Esophagus muscularis mucosa (tissue), 4 donors: Measurements from ENCODE around the gene C12orf54. TPM values are rescaled to one million over a fixed set of nuclear protein-coding genes. Genes with fewer than 3 reads are reported as not detected.
"Not testable (repeated sequence)": the region's sequence is repeated elsewhere in the genome, so short reads cannot be mapped to it uniquely, and the experiment has no call there.

Source experiments
- DNase-seq: peaks from one replicate; pipeline ENCODE4 v3.0.0-alpha.2; 2017; ENCODE audit errors: extremely low spot score
- H3K27ac ChIP-seq, 4 donors: fragments of 200-600 bp; sonication (generic); replicated peaks in 1 of 4; 1 replicate in 3 of 4; 2 replicates in 1 of 4; pipeline ENCODE4 v1.5.1; 2016 to 2019; ENCODE audit warnings: mild to moderate bottlenecking in 1 of 4
- H3K27me3 ChIP-seq, 4 donors: fragments of 200-600 bp; sonication (generic); one replicate each; pipeline versions ENCODE4 v1.5.1 to v1.6.0; 2016 to 2019
- H3K36me3 ChIP-seq, 4 donors: fragments of 200-600 bp; sonication (generic); one replicate each; pipeline ENCODE4 v1.5.1; 2016 to 2019
- H3K4me1 ChIP-seq, 4 donors: fragments of 200-600 bp; sonication (generic); one replicate each; pipeline ENCODE4 v1.5.1; 2016 to 2019
- H3K4me3 ChIP-seq, 4 donors: fragments of 200-600 bp; sonication (generic); 1 replicate in 2 of 4; 2 replicates in 2 of 4; pipeline ENCODE4 v1.5.1; 2016 to 2019; ENCODE audit warnings: mild to moderate bottlenecking in 4 of 4, moderate library complexity in 1 of 4
- H3K9me3 ChIP-seq, 4 donors: fragments of 200-600 bp; sonication (generic); 1 replicate in 3 of 4; 2 replicates in 1 of 4; pipeline ENCODE4 v1.5.1; 2016 to 2019
- CTCF ChIP-seq, 3 experiments: fragments of 200-600 bp in 2 of 3; fragments of 450-650 bp in 1 of 3; sonication (generic) in 2 of 3; IDR thresholded peaks; one replicate each; pipeline ENCODE4 v1.5.1; 2017 to 2019; ENCODE audit warnings: antibody characterized with exemption in 3 of 3, mild to moderate bottlenecking in 2 of 3, moderate library complexity in 1 of 3
- EP300 ChIP-seq: sonication (generic); formaldehyde crosslinking; IDR thresholded peaks from one replicate; pipeline ENCODE4 v1.6.1; 2017; ENCODE audit warnings: antibody characterized with exemption
- POLR2A ChIP-seq: fragments of 450-650 bp; IDR thresholded peaks from one replicate; pipeline ENCODE4 v1.6.1; 2017; ENCODE audit warnings: antibody characterized with exemption, moderate library complexity, mild to moderate bottlenecking, low read depth
- POLR2AphosphoS5 ChIP-seq, 2 donors: sonication (generic); formaldehyde crosslinking; IDR thresholded peaks; one replicate each; pipeline ENCODE4 v1.6.1; 2017; ENCODE audit warnings: antibody characterized with exemption in 2 of 2
- WGBS: methylation state at CpG from one replicate; pipeline ENCODE4 v1.1.5; 2018; 5-methylcytosine and 5-hydroxymethylcytosine counted together
- intact Hi-C: fragments of 100-400 bp; cut with DNase I; formaldehyde crosslinking; loops from one replicate; pipeline ENCODE4 v1.15.1; 2023
- total RNA-seq, 4 donors: library from RNA; depleted of rRNA; stranded (reverse); fragments of >200 nt; gene quantifications; one replicate each; pipeline versions ENCODE4 v1.1.0 to v1.2.1, GENCODE V29; 2016

C12orf54 gene
- not detected for total RNA-seq

- DNase-seq = no peak
- H3K4me3 ChIP-seq = no peak within 1 kb of the TSS
- intact Hi-C loops = no loop called here
- no peak for TF ChIP-seq CTCF (IDR thresholded peaks at IDR 0.05)
- no peak for TF ChIP-seq EP300
- TF ChIP-seq POLR2A = no peak
- no peak for TF ChIP-seq POLR2AphosphoS5 (IDR thresholded peaks at IDR 0.05)
- H3K4me1 ChIP-seq = no peaks in the 10 kb centered on the region
- H3K27me3 ChIP-seq = no peaks in the 10 kb centered on the region
- WGBS = 88% methylated on average over 2 of the region's 2 CpGs
- H3K36me3 ChIP-seq = no peaks in the 10 kb centered on the region
- H3K27ac ChIP-seq = no peak within 1 kb of the TSS
- H3K9me3 ChIP-seq = no peaks in the 10 kb centered on the region
These were observed at the start of gene C12orf54 for GRCh38 chr12:48482198-48482597. TSS of gene C12orf54 (plus strand) at chr12:48482498. CDS start at chr12:48483297, 799 bp downstream.

- H3K36me3 ChIP-seq, DNase-seq, H3K9me3 ChIP-seq, H3K4me1 ChIP-seq, H3K27me3 ChIP-seq, H3K27ac ChIP-seq, H3K4me3 ChIP-seq, intact Hi-C loops: not testable (repeated sequence)
- 92% methylated on average over 10 of the region's 10 CpGs for WGBS
These were observed 48.3 kb upstream of the C12orf54 start for GRCh38 chr12:48434016-48434415.

- 66% methylated on average over 7 of the region's 7 CpGs for WGBS
- Histone ChIP-seq H3K27ac (no peak overlapping the region), H3K36me3 (no peaks in the 10 kb centered on the region), H3K4me1 (no peaks in the 10 kb centered on the region), H3K27me3 (no peaks in the 10 kb centered on the region), H3K9me3 (no peaks in the 10 kb centered on the region), H3K4me3 (no peak overlapping the region)
- intact Hi-C loops = no loop called here
- TF ChIP-seq CTCF (IDR thresholded peaks at IDR 0.05) (no peak), EP300 (no peak), POLR2A (no peak), POLR2AphosphoS5 (IDR thresholded peaks at IDR 0.05) (no peak)
- DNase-seq = no peak
These were observed 41.2 kb upstream of the C12orf54 start for GRCh38 chr12:48441069-48441468.

GRCh38 chr12:48442179-48442847 is 40.0 kb upstream of the C12orf54 start:
- H3K36me3 ChIP-seq = no peaks in the 10 kb centered on the region
- TF ChIP-seq CTCF (IDR thresholded peaks at IDR 0.05) (no peak), POLR2A (no peak), EP300 (no peak), POLR2AphosphoS5 (IDR thresholded peaks at IDR 0.05) (no peak)
- DNase-seq = no peak
- intact Hi-C loops = no loop called here
- H3K4me3 ChIP-seq = no peak overlapping the region
- 87% methylated on average over 3 of the region's 3 CpGs for WGBS
- H3K9me3 ChIP-seq = no peaks in the 10 kb centered on the region
- H3K4me1 ChIP-seq = no peaks in the 10 kb centered on the region
- H3K27me3 ChIP-seq = no peaks in the 10 kb centered on the region
- no peak overlapping the region for H3K27ac ChIP-seq

- Histone ChIP-seq H3K27me3 (no peaks in the 10 kb centered on the region), H3K4me1 (no peaks in the 10 kb centered on the region), H3K27ac (no peak overlapping the region), H3K9me3 (no peaks in the 10 kb centered on the region), H3K36me3 (no peaks in the 10 kb centered on the region), H3K4me3 (no peak overlapping the region)
- TF ChIP-seq EP300 = no peak
- TF ChIP-seq POLR2A = no peak
- TF ChIP-seq CTCF (IDR thresholded peaks at IDR 0.05) = no peak
- TF ChIP-seq POLR2AphosphoS5 (IDR thresholded peaks at IDR 0.05) = no peak
- WGBS = 79% methylated on average over 3 of the region's 3 CpGs
- intact Hi-C loops = no loop called here
- DNase-seq = no peak
These were observed 36.8 kb upstream of the C12orf54 start for GRCh38 chr12:48445538-48445937.
